Naive thymus-derived CD4-positive, alpha-beta T cell (primary cell): ENCODE measurements around the gene PROX1. TPM values are rescaled to one million over a fixed set of nuclear protein-coding genes. Genes with fewer than 3 reads are reported as not detected.

Experiments used
- ATAC-seq: fragments of 150-1000 bp; cut with Tn5 transposase; 2 replicates; pipeline ENCODE4 v1.10.0; 2021; ENCODE audit warnings: mild to moderate bottlenecking, moderate library complexity
- CTCF ChIA-PET: fragments of 350-600 bp; sonication (Branson Sonifier 250); formaldehyde crosslinking; loops from one replicate; lab custom pipeline; 2021; ENCODE audit warnings: antibody characterized with exemption; lab: Charles Lee
- POLR2A ChIA-PET: fragments of 350-600 bp; sonication (Branson Sonifier 250); formaldehyde crosslinking; loops from one replicate; lab custom pipeline; 2021; ENCODE audit warnings: antibody characterized with exemption, inconsistent platforms; lab: Charles Lee
- DNase-seq, 9 donors: peaks; one replicate each; pipeline versions ENCODE4 v3.0.0 to v3.0.0-alpha.2; 2020 to 2022; ENCODE audit warnings: mixed read lengths in 1 of 9
- H3K27ac ChIP-seq: one replicate; pipeline ENCODE4 v1.7.0; 2013; ENCODE audit warnings: mild to moderate bottlenecking, low read depth, low read length, moderate library complexity
- H3K27me3 ChIP-seq, 2 donors: one replicate each; pipeline ENCODE4 v1.7.0; 2013; ENCODE audit warnings: low read length in 2 of 2, mild to moderate bottlenecking in 2 of 2, moderate library complexity in 2 of 2; ENCODE audit not compliant: control insufficient read depth in 2 of 2, insufficient read depth in 2 of 2
- H3K36me3 ChIP-seq, 3 experiments: 1 replicate in 2 of 3; 2 replicates in 1 of 3; pipeline ENCODE4 v1.7.0; 2013; ENCODE audit warnings: low read length in 3 of 3, mild to moderate bottlenecking in 3 of 3, moderate library complexity in 1 of 3; ENCODE audit not compliant: insufficient read depth in 3 of 3, control insufficient read depth in 2 of 3
- H3K4me1 ChIP-seq, 2 donors: one replicate each; pipeline ENCODE4 v1.7.0; 2013; ENCODE audit warnings: low read length in 2 of 2, mild to moderate bottlenecking in 2 of 2, moderate library complexity in 1 of 2; ENCODE audit not compliant: control insufficient read depth in 2 of 2, insufficient read depth in 2 of 2
- H3K4me3 ChIP-seq: 2 replicates; pipeline ENCODE4 v1.7.0; 2013; ENCODE audit warnings: mild to moderate bottlenecking, low read length
- H3K9me3 ChIP-seq, 3 experiments: 1 replicate in 2 of 3; 2 replicates in 1 of 3; pipeline ENCODE4 v1.7.0; 2013; ENCODE audit warnings: low read length in 3 of 3; ENCODE audit not compliant: control insufficient read depth in 2 of 3
- H3K27ac Mint-ChIP-seq, 9 donors: one replicate each; pipeline ENCODE4 v1.8.0; 2020 to 2022; ENCODE audit warnings: mixed read lengths in 9 of 9, mild to moderate bottlenecking in 8 of 9, moderate library complexity in 5 of 9, inconsistent platforms in 2 of 9
- H3K27me3 Mint-ChIP-seq, 5 donors: one replicate each; pipeline ENCODE4 v1.8.0; 2021 to 2022; ENCODE audit warnings: mixed read lengths in 5 of 5, mild to moderate bottlenecking in 1 of 5
- H3K36me3 Mint-ChIP-seq, 5 donors: one replicate each; pipeline ENCODE4 v1.8.0; 2020 to 2022; ENCODE audit warnings: mixed read lengths in 5 of 5, mild to moderate bottlenecking in 3 of 5, inconsistent platforms in 1 of 5
- H3K4me1 Mint-ChIP-seq, 7 donors: one replicate each; pipeline ENCODE4 v1.8.0; 2020 to 2022; ENCODE audit warnings: mixed read lengths in 7 of 7, mild to moderate bottlenecking in 3 of 7, inconsistent platforms in 1 of 7
- H3K4me3 Mint-ChIP-seq, 10 donors: one replicate each; pipeline ENCODE4 v1.8.0; 2020 to 2022; ENCODE audit warnings: mild to moderate bottlenecking in 10 of 10, mixed read lengths in 10 of 10, moderate library complexity in 6 of 10, inconsistent platforms in 2 of 10
- H3K9me3 Mint-ChIP-seq, 11 donors: one replicate each; pipeline ENCODE4 v1.8.0; 2020 to 2022; ENCODE audit warnings: mixed read lengths in 11 of 11, mild to moderate bottlenecking in 4 of 11, inconsistent platforms in 1 of 11, moderate library complexity in 1 of 11
- intact Hi-C, 2 donors: fragments of 100-400 bp; cut with micrococcal nuclease; formaldehyde crosslinking; loops; one replicate each; pipeline ENCODE4 v1.15.1; 2023
- polyA plus RNA-seq, 2 donors: library from polyadenylated mRNA; unstranded; fragments of 300-500 nt; fragmentation: Illumina TruSeq; gene quantifications; one replicate each; pipeline ENCODE4 v1.2.3, GENCODE V29; 2021
- total RNA-seq, 6 experiments: library from RNA in 5 of 6; stranded (reverse) in 5 of 6; gene quantifications; 1 replicate in 5 of 6; 2 replicates in 1 of 6; pipeline ENCODE4 v1.2.3 and lab custom pipeline; 2021 to 2026

The PROX1 gene
- total and polyA plus RNA-seq, 7 experiments from 2014 or later = not detected

- H3K4me3 Mint-ChIP-seq = no peak overlapping the region
- H3K9me3 Mint-ChIP-seq = peaks cover 0 to 3% (median 0%) of the 10 kb centered on the region in 11 donors
- DNase-seq = no peak
- H3K9me3 ChIP-seq = no peaks in the 10 kb centered on the region
- H3K27ac Mint-ChIP-seq = no peak overlapping the region
- no peaks in the 10 kb centered on the region for H3K36me3 Mint-ChIP-seq
- peaks cover 16 to 54% (median 36%) of the 10 kb centered on the region in 5 donors for H3K27me3 Mint-ChIP-seq
- H3K4me3 ChIP-seq = no peak overlapping the region
- H3K27me3 ChIP-seq = no peaks in the 10 kb centered on the region
- no peaks in the 10 kb centered on the region for H3K36me3 ChIP-seq
- ATAC-seq = no peak
- ChIA-PET CTCF (no interaction called here), POLR2A (interaction anchor here (0.5 kb wide), 1 partner anchor 331 kb away, joined by 4 read pairs; no protein-coding TSS in a partner anchor)
- H3K27ac ChIP-seq = no peak overlapping the region
- intact Hi-C loops = no loop called here
- H3K4me1 Mint-ChIP-seq = no peaks in the 10 kb centered on the region
- H3K4me1 ChIP-seq = no peaks in the 10 kb centered on the region
Observed at GRCh38 chr1:214031267-214031650, 43.5 kb downstream of the PROX1 start.

- H3K9me3 ChIP-seq = no peaks in the 10 kb centered on the region
- H3K9me3 Mint-ChIP-seq = no peaks in the 10 kb centered on the region
- ATAC-seq (no peak), DNase-seq (no peak)
- H3K4me1 Mint-ChIP-seq = no peaks in the 10 kb centered on the region
- no peaks in the 10 kb centered on the region for H3K27me3 ChIP-seq
- H3K36me3 ChIP-seq = no peaks in the 10 kb centered on the region
- H3K4me3 ChIP-seq = no peak overlapping the region
- intact Hi-C loops = loop anchor here in 1 of 2 donors (1.0 kb wide), 1 partner anchor 36 kb away; no protein-coding TSS in a partner anchor
- ChIA-PET CTCF (no interaction called here), POLR2A (no interaction called here)
- H3K4me1 ChIP-seq = no peaks in the 10 kb centered on the region
- H3K27me3 Mint-ChIP-seq = peaks cover 8 to 36% (median 16%) of the 10 kb centered on the region in 5 donors
- H3K36me3 Mint-ChIP-seq = no peaks in the 10 kb centered on the region
- H3K27ac ChIP-seq = no peak overlapping the region
- H3K27ac Mint-ChIP-seq = no peak overlapping the region
- H3K4me3 Mint-ChIP-seq = no peak overlapping the region
Observed at GRCh38 chr1:214037468-214037867, 49.7 kb downstream of the PROX1 start.

DNA sequence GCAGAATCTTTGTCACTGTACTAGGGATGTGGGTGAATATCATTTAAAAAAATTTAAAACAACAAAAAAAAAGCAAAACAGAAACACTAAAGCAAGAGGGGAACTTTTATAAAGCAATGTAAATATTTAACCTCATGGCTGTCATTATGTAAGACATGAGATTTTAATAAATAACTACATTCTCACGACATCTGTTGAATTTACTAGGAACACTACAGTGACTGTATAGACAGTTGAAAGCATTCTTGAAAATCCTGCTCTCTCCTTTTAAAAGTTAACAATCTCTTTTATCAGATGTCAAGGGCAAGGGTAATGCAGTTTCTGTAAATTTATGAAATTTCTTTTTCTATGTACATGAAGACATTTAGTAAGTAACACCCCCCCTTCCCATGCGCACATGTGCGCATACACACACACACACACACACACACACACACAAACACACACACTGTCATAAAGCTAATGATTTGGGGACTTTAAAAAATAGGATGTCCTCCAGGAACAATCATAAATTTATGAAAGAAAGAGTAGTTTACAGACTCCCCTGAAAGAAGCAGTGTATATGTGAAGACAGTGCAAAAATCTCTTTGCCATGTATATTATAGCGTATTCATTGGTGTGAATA is 51.7 kb downstream of the PROX1 start:
- ATAC-seq (no peak), DNase-seq (no peak)
- H3K4me1 ChIP-seq = no peaks in the 10 kb centered on the region
- Mint-ChIP-seq H3K4me3 (no peak overlapping the region), H3K27ac (no peak overlapping the region), H3K27me3 (peaks cover 3 to 33% (median 12%) of the 10 kb centered on the region in 5 donors), H3K9me3 (no peaks in the 10 kb centered on the region), H3K4me1 (no peaks in the 10 kb centered on the region), H3K36me3 (no peaks in the 10 kb centered on the region)
- no peaks in the 10 kb centered on the region for H3K9me3 ChIP-seq
- no peaks in the 10 kb centered on the region for H3K27me3 ChIP-seq
- ChIA-PET POLR2A (no interaction called here), CTCF (no interaction called here)
- intact Hi-C loops = no loop called here
- H3K36me3 ChIP-seq = no peaks in the 10 kb centered on the region
- H3K27ac ChIP-seq = no peak overlapping the region
- H3K4me3 ChIP-seq = no peak overlapping the region

- no peak for DNase-seq
- Histone ChIP-seq H3K36me3 (no peaks in the 10 kb centered on the region), H3K9me3 (no peaks in the 10 kb centered on the region), H3K27me3 (no peaks in the 10 kb centered on the region), H3K27ac (no peak overlapping the region), H3K4me1 (no peaks in the 10 kb centered on the region), H3K4me3 (no peak overlapping the region)
- H3K27ac Mint-ChIP-seq = no peak overlapping the region
- no peaks in the 10 kb centered on the region for H3K36me3 Mint-ChIP-seq
- ChIA-PET POLR2A (no interaction called here), CTCF (no interaction called here)
- ATAC-seq = no peak
- peaks cover under 1 to 22% (median 7%) of the 10 kb centered on the region in 5 donors for H3K27me3 Mint-ChIP-seq
- no peak overlapping the region for H3K4me3 Mint-ChIP-seq
- peaks cover 0 to 9% (median 2%) of the 10 kb centered on the region in 11 donors for H3K9me3 Mint-ChIP-seq
- H3K4me1 Mint-ChIP-seq = no peaks in the 10 kb centered on the region
- intact Hi-C loops = no loop called here
Observed at GRCh38 chr1:214043167-214043566, 55.4 kb downstream of the PROX1 start.

DNA sequence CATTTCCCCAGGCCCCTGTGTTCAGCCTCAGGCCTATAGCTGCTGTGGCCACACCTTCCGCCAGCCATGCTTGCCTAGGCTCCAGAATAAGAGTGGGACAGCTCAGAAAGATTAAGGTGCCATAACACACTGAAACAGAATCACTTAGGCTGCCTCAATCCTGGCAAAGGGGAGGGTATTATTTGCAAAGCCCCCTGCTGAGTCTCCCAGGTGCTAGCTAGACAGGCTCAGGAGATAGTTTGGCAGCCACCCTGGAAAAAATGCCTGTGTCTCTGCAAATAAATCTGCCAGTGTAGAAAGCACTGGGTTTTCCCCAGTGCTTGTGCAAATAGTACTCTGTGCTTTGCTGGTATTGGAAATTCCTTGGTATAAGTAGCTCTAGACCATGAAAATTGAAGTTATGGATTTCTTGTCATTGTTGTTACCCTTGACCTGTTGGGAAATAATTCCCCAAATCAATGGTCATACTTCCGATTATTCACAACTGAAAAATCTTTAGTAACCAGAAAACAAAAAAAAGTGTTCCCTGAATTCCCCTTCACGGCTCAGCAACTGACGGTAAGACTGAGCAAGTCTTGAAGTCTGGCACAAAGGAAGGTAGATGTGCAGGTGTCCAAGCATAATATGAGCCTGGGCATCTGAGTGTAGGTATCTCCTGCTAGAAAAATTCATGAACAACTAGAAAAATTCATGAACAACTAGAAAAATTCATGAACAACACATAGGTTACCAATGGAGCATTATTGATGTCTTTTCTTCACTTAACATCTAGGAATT is 56.9 kb downstream of the PROX1 start:
- H3K4me1 ChIP-seq = no peaks in the 10 kb centered on the region
- ChIA-PET CTCF (no interaction called here), POLR2A (no interaction called here)
- H3K36me3 ChIP-seq = no peaks in the 10 kb centered on the region
- H3K4me3 ChIP-seq = no peak overlapping the region
- Mint-ChIP-seq H3K9me3 (peaks cover 0 to 16% (median 3%) of the 10 kb centered on the region in 11 donors), H3K4me1 (no peaks in the 10 kb centered on the region), H3K27ac (no peak overlapping the region), H3K27me3 (peaks cover 0 to 15% (median 7%) of the 10 kb centered on the region in 5 donors), H3K36me3 (no peaks in the 10 kb centered on the region), H3K4me3 (no peak overlapping the region)
- H3K27me3 ChIP-seq = no peaks in the 10 kb centered on the region
- H3K9me3 ChIP-seq = no peaks in the 10 kb centered on the region
- DNase-seq = no peak
- H3K27ac ChIP-seq = no peak overlapping the region
- no peak for ATAC-seq
- intact Hi-C loops = no loop called here

- H3K27ac Mint-ChIP-seq = no peak overlapping the region
Observed at GRCh38 chr1:214050513-214051401, 63.0 kb downstream of the PROX1 start.

More at GRCh38 chr1:214050513-214051401, 63.0 kb downstream of the PROX1 start:
- H3K4me1 ChIP-seq = no peaks in the 10 kb centered on the region
- no peak for ATAC-seq
- no peaks in the 10 kb centered on the region for H3K36me3 ChIP-seq
- H3K27me3 Mint-ChIP-seq = peaks cover 0 to 7% (median 4%) of the 10 kb centered on the region in 5 donors
- intact Hi-C loops = no loop called here
- no peak overlapping the region for H3K4me3 ChIP-seq
- POLR2A ChIA-PET = no interaction called here
- no peaks in the 10 kb centered on the region for H3K36me3 Mint-ChIP-seq
- no peaks in the 10 kb centered on the region for H3K27me3 ChIP-seq
- DNase-seq = no peak
- H3K27ac ChIP-seq = no peak overlapping the region
- peaks cover 0 to 18% (median 3%) of the 10 kb centered on the region in 11 donors for H3K9me3 Mint-ChIP-seq
- H3K4me3 Mint-ChIP-seq = no peak overlapping the region
- H3K4me1 Mint-ChIP-seq = no peaks in the 10 kb centered on the region
- CTCF ChIA-PET = no interaction called here
- H3K9me3 ChIP-seq = no peaks in the 10 kb centered on the region
